Spinal cord (tissue), 10 donors: ENCODE data around the gene AGTRAP. TPM values are rescaled to one million over a fixed set of nuclear protein-coding genes. Genes with fewer than 3 reads are reported as not detected.
A peak's percentile ranks its signal among the peaks of the same experiment; 100 is the strongest.

ENCODE experiments used
- DNase-seq, 6 donors: peaks; one replicate each; pipeline versions ENCODE4 v3.0.0 to v3.0.0-alpha.2; 2013 to 2015; ENCODE audit warnings: low spot score in 6 of 6, low read depth in 4 of 6
- H3K27ac ChIP-seq: one replicate; pipeline ENCODE4 v1.5.1; 2013; ENCODE audit warnings: low read depth, low read length, control low read depth
- H3K27me3 ChIP-seq: one replicate; pipeline ENCODE4 v1.6.1; 2013; ENCODE audit warnings: low read length; ENCODE audit not compliant: control insufficient read depth, insufficient read depth
- H3K36me3 ChIP-seq: one replicate; pipeline ENCODE4 v1.6.1; 2013; ENCODE audit warnings: low read length; ENCODE audit not compliant: control insufficient read depth, insufficient read depth
- H3K4me1 ChIP-seq: one replicate; pipeline ENCODE4 v1.6.1; 2013; ENCODE audit warnings: low read length; ENCODE audit not compliant: control insufficient read depth, insufficient read depth
- H3K4me3 ChIP-seq: one replicate; pipeline ENCODE4 v1.5.1; 2013; ENCODE audit warnings: low read depth, low read length, control low read depth
- H3K9me3 ChIP-seq: one replicate; pipeline ENCODE4 v1.6.1; 2013; ENCODE audit warnings: low read length; ENCODE audit not compliant: control insufficient read depth, insufficient read depth
- WGBS: methylation state at CpG from one replicate; pipeline ENCODE4 v1.1.5; 2013; ENCODE audit warnings: missing lambda C conversion rate; ENCODE audit not compliant: insufficient coverage; 5-methylcytosine and 5-hydroxymethylcytosine counted together
- long read RNA-seq, 4 donors: transcript quantifications; one replicate each; lab custom pipeline, GENCODE V29; 2026
- polyA plus RNA-seq, 2 donors: library from polyadenylated mRNA; unstranded; fragments of 120-200 nt; gene quantifications; one replicate each; pipeline ENCODE4 v1.2.1, GENCODE V29; 2013; ENCODE audit not compliant: insufficient read length in 2 of 2
- total RNA-seq, 2 donors: library from RNA; depleted of rRNA in 1 of 2; stranded (reverse); fragments of 120-200 nt in 1 of 2; fragments of >200 nt in 1 of 2; gene quantifications; one replicate each; pipeline versions ENCODE4 v1.2.3 to v1.2.4, GENCODE V29; 2013 to 2014
- donor health status: healthy.

The AGTRAP gene
- total RNA-seq (10 to 100 TPM; 11.8 to 45.1 TPM), polyA plus RNA-seq (10 to 100 TPM; 19.3 to 24.1 TPM)
- long read RNA-seq, donor 1, transcript AGTRAP-201 (5 exons, 1,107 nt): major isoform, 11 of 18 reads
- long read RNA-seq, donor 1, partial matches to known transcripts: 5 of 18 reads
- long read RNA-seq, donor 1, other reads (novel, unspliced or antisense): 0 of 18 reads
- long read RNA-seq, donor 2, transcript AGTRAP-201 (5 exons, 1,107 nt): major isoform, 6 of 6 reads
- long read RNA-seq, donor 2, partial matches to known transcripts: 0 of 6 reads
- long read RNA-seq, donor 2, other reads (novel, unspliced or antisense): 0 of 6 reads
- long read RNA-seq, donor 3, transcript AGTRAP-201 (5 exons, 1,107 nt): major isoform, 5 of 6 reads
- long read RNA-seq, donor 3, partial matches to known transcripts: 0 of 6 reads
- long read RNA-seq, donor 3, other reads (novel, unspliced or antisense): 0 of 6 reads
- long read RNA-seq, donor 4, transcript AGTRAP-201 (5 exons, 1,107 nt): major isoform, 19 of 40 reads
- long read RNA-seq, donor 4, transcript AGTRAP-203 (5 exons, 1,100 nt): minor isoform, 7 of 40 reads
- long read RNA-seq, donor 4, partial matches to known transcripts: 12 of 40 reads
- long read RNA-seq, donor 4, other reads (novel, unspliced or antisense): 0 of 40 reads

GRCh38 chr1:11735854-11736745, at the start of gene AGTRAP:
Gene AGTRAP, plus strand, starts transcription at chr1:11736136. Its CDS starts 73 bp downstream, at chr1:11736209.
- Histone ChIP-seq H3K36me3 (no peaks in the 10 kb centered on the region), H3K27me3 (no peaks in the 10 kb centered on the region), H3K27ac (peak within 1 kb of the TSS; percentile 74), H3K9me3 (no peaks in the 10 kb centered on the region), H3K4me3 (peak within 1 kb of the TSS; percentile 96), H3K4me1 (peaks cover 31% of the 10 kb centered on the region)
- WGBS: under 1% methylated on average over 54 of the region's 59 CpGs
- peak; percentile 76 to 97 (median 87) for DNase-seq

- no peak for DNase-seq
- peaks cover 21% of the 10 kb centered on the region for H3K27me3 ChIP-seq
- no peak overlapping the region for H3K4me3 ChIP-seq
- H3K9me3 ChIP-seq: no peaks in the 10 kb centered on the region
- H3K27ac ChIP-seq: no peak overlapping the region
- peaks cover 22% of the 10 kb centered on the region for H3K4me1 ChIP-seq
- WGBS: 96% methylated on average over 4 of the region's 4 CpGs
- H3K36me3 ChIP-seq: no peaks in the 10 kb centered on the region
Observed at GRCh38 chr1:11688506-11688905, 47.4 kb upstream of the AGTRAP start.

- WGBS: 3% methylated on average over 56 of the region's 64 CpGs
- Histone ChIP-seq H3K4me1 (peaks cover 29% of the 10 kb centered on the region), H3K27ac (no peak overlapping the region), H3K36me3 (no peaks in the 10 kb centered on the region), H3K27me3 (peaks cover 27% of the 10 kb centered on the region), H3K9me3 (no peaks in the 10 kb centered on the region), H3K4me3 (peak overlapping the region; percentile 51)
- DNase-seq: peak in 2 of 6 donors; percentile 72 to 73
Observed at GRCh38 chr1:11690397-11691301, 45.3 kb upstream of the AGTRAP start.

- peak in 3 of 6 donors; percentile 43 to 88 (median 83) for DNase-seq
- WGBS: under 1% methylated on average over 68 of the region's 78 CpGs
- Histone ChIP-seq H3K9me3 (no peaks in the 10 kb centered on the region), H3K36me3 (no peaks in the 10 kb centered on the region), H3K4me3 (peak within 1 kb of the TSS; percentile 51), H3K27me3 (peaks cover 27% of the 10 kb centered on the region), H3K4me1 (peaks cover 29% of the 10 kb centered on the region), H3K27ac (no peak within 1 kb of the TSS)
Observed at GRCh38 chr1:11691302-11691914, 44.5 kb upstream of the AGTRAP start, which contains the start of gene DRAXIN. Gene DRAXIN, plus strand, starts transcription at chr1:11691710. Its CDS starts 14,549 bp downstream, at chr1:11706259.

GRCh38 chr1:11691928-11692711, 43.8 kb upstream of the AGTRAP start:
- peak overlapping the region; percentile 2 for H3K4me3 ChIP-seq

GRCh38 chr1:11693024-11693590, 42.8 kb upstream of the AGTRAP start:
- peak in 1 of 6 donors; percentile 41 for DNase-seq
- Histone ChIP-seq H3K4me1 (peaks cover 29% of the 10 kb centered on the region), H3K27ac (no peak overlapping the region), H3K4me3 (no peak overlapping the region), H3K36me3 (no peaks in the 10 kb centered on the region), H3K9me3 (no peaks in the 10 kb centered on the region), H3K27me3 (peaks cover 27% of the 10 kb centered on the region)
- WGBS: 42% methylated on average over 6 of the region's 6 CpGs

More at GRCh38 chr1:11691928-11692711, 43.8 kb upstream of the AGTRAP start:
- no peaks in the 10 kb centered on the region for H3K9me3 ChIP-seq
- no peak overlapping the region for H3K27ac ChIP-seq
- 3% methylated on average over 51 of the region's 64 CpGs for WGBS
- peaks cover 29% of the 10 kb centered on the region for H3K4me1 ChIP-seq
- DNase-seq: no peak
- H3K36me3 ChIP-seq: no peaks in the 10 kb centered on the region
- peaks cover 27% of the 10 kb centered on the region for H3K27me3 ChIP-seq

- no peak overlapping the region for H3K27ac ChIP-seq
- no peak for DNase-seq
- peaks cover 27% of the 10 kb centered on the region for H3K27me3 ChIP-seq
- 81% methylated on average over 3 of the region's 5 CpGs for WGBS
- H3K9me3 ChIP-seq: no peaks in the 10 kb centered on the region
- no peak overlapping the region for H3K4me3 ChIP-seq
- H3K4me1 ChIP-seq: peaks cover 26% of the 10 kb centered on the region
- H3K36me3 ChIP-seq: no peaks in the 10 kb centered on the region
Observed at GRCh38 chr1:11693917-11694316, 42.0 kb upstream of the AGTRAP start.

GRCh38 chr1:11695861-11696260, 40.1 kb upstream of the AGTRAP start:
- no peak for DNase-seq
- Histone ChIP-seq H3K27me3 (peaks cover 22% of the 10 kb centered on the region), H3K27ac (no peak overlapping the region), H3K36me3 (no peaks in the 10 kb centered on the region), H3K9me3 (no peaks in the 10 kb centered on the region), H3K4me3 (no peak overlapping the region), H3K4me1 (peaks cover 24% of the 10 kb centered on the region)
- WGBS: 67% methylated on average over 6 of the region's 6 CpGs
